Right cardiac atrium (tissue), 5 donors: Measurements from ENCODE around the gene SDK1. TPM values are rescaled to one million over a fixed set of nuclear protein-coding genes. Genes with fewer than 3 reads are reported as not detected.

Experiments
- ATAC-seq, 2 donors: fragments of 200-7000 bp; cut with Tn5 transposase; one replicate each; pipeline versions ENCODE4 v1.8.0 to v1.9.1; 2020; ENCODE audit warnings: moderate library complexity in 2 of 2, mild to moderate bottlenecking in 1 of 2
- DNase-seq, 3 donors: peaks; one replicate each; pipeline ENCODE4 v3.0.0-alpha.2; 2020
- H3K27ac ChIP-seq: one replicate; pipeline ENCODE4 v1.5.1; 2013; ENCODE audit warnings: mild to moderate bottlenecking, low read length, control low read depth, moderate library complexity
- H3K27me3 ChIP-seq: one replicate; pipeline ENCODE4 v1.6.1; 2013; ENCODE audit not compliant: control insufficient read depth, insufficient read depth
- H3K4me1 ChIP-seq: one replicate; pipeline ENCODE4 v1.6.1; 2013; ENCODE audit warnings: low read length; ENCODE audit not compliant: control insufficient read depth, insufficient read depth
- H3K4me3 ChIP-seq: one replicate; pipeline ENCODE4 v1.5.1; 2013; ENCODE audit warnings: low read length, control low read depth
- H3K9me3 ChIP-seq: one replicate; pipeline ENCODE4 v1.6.1; 2013; ENCODE audit warnings: low read length; ENCODE audit not compliant: control insufficient read depth
- WGBS: extraction: QIAGEN DNeasy Blood & Tissue Kit; methylation state at CpG from one replicate; pipeline ENCODE4 v1.1.7; 2013; 5-methylcytosine and 5-hydroxymethylcytosine counted together
- intact Hi-C, 4 donors: fragments of 100-400 bp; cut with DNase I; formaldehyde crosslinking; loops; one replicate each; pipeline versions ENCODE4 v1.11.0 to v1.14.0; 2022 to 2023
- polyA plus RNA-seq: library from polyadenylated mRNA; stranded (reverse); fragments of 200-250 nt; gene quantifications from one replicate; pipeline ENCODE4 v1.2.3, GENCODE V29; 2013
- total RNA-seq, 4 donors: library from RNA; stranded (reverse); fragmentation: NEBNext Ultra II Directional; extraction: Animal tissue kit (Norgen Biotek cat#: 25700); gene quantifications; one replicate each; pipeline ENCODE4 v1.2.1, GENCODE V29; 2021
- donor health status: healthy with polysubstance abuse.
- donor health status: DM: no; HTN: yes; CAD: no.
- donor health status: DM: no; HTN: no; CAD: no.
- donor health status: DM: no; HTN: yes; CAD: no; lungs with severe emphysema.
- donor health status: DM: yes; HTN: yes; CAD: no.

Gene SDK1
- total and polyA plus RNA-seq, 5 donors = 0.97 to 3.2 (median 2.4) TPM

GRCh38 chr7:3964980-3965606 lies 664.0 kb downstream of the SDK1 start:
- DNase-seq = no peak
- ATAC-seq = no peak
- WGBS = 92% methylated on average over 8 of the region's 8 CpGs
- H3K9me3 ChIP-seq = no peaks in the 10 kb centered on the region
- intact Hi-C loops = no loop called here
- H3K27ac ChIP-seq = no peak overlapping the region
- H3K4me3 ChIP-seq = no peak overlapping the region
- H3K27me3 ChIP-seq = no peaks in the 10 kb centered on the region
- H3K4me1 ChIP-seq = no peaks in the 10 kb centered on the region

GRCh38 chr7:3965794-3966395 lies 664.8 kb downstream of the SDK1 start:
- Histone ChIP-seq H3K4me3 (no peak overlapping the region), H3K9me3 (no peaks in the 10 kb centered on the region), H3K4me1 (no peaks in the 10 kb centered on the region), H3K27ac (no peak overlapping the region), H3K27me3 (no peaks in the 10 kb centered on the region)
- WGBS = 90% methylated on average over 15 of the region's 15 CpGs
- intact Hi-C loops = no loop called here
- no peak for DNase-seq
- ATAC-seq = no peak

GRCh38 chr7:3968234-3968633 lies 667.2 kb downstream of the SDK1 start:
- H3K27ac ChIP-seq = no peak overlapping the region
- DNase-seq = no peak
- no peak for ATAC-seq
- 84% methylated on average over 4 of the region's 4 CpGs for WGBS
- no peaks in the 10 kb centered on the region for H3K4me1 ChIP-seq
- H3K4me3 ChIP-seq = no peak overlapping the region
- no peaks in the 10 kb centered on the region for H3K27me3 ChIP-seq
- H3K9me3 ChIP-seq = no peaks in the 10 kb centered on the region
- intact Hi-C loops = no loop called here

- no peak overlapping the region for H3K4me3 ChIP-seq
- ATAC-seq = no peak
- H3K27me3 ChIP-seq = no peaks in the 10 kb centered on the region
- intact Hi-C loops = no loop called here
- no peak for DNase-seq
- no peaks in the 10 kb centered on the region for H3K4me1 ChIP-seq
- WGBS = 96% methylated on average over 16 of the region's 16 CpGs
- no peak overlapping the region for H3K27ac ChIP-seq
- no peaks in the 10 kb centered on the region for H3K9me3 ChIP-seq
Observed at GRCh38 chr7:3969286-3969685, 668.2 kb downstream of the SDK1 start.

GRCh38 chr7:3971323-3971722 lies 670.3 kb downstream of the SDK1 start:
- Histone ChIP-seq H3K9me3 (no peaks in the 10 kb centered on the region), H3K27me3 (no peaks in the 10 kb centered on the region), H3K4me1 (no peaks in the 10 kb centered on the region), H3K27ac (no peak overlapping the region), H3K4me3 (no peak overlapping the region)
- ATAC-seq (no peak), DNase-seq (no peak)
- WGBS = 84% methylated on average over 13 of the region's 13 CpGs
- intact Hi-C loops = no loop called here

GRCh38 chr7:3973264-3973663 lies 672.2 kb downstream of the SDK1 start:
- no peak overlapping the region for H3K27ac ChIP-seq
- no peaks in the 10 kb centered on the region for H3K4me1 ChIP-seq
- no peak for ATAC-seq
- no peak overlapping the region for H3K4me3 ChIP-seq
- intact Hi-C loops = no loop called here
- 85% methylated on average over 3 of the region's 3 CpGs for WGBS
- no peak for DNase-seq
- no peaks in the 10 kb centered on the region for H3K9me3 ChIP-seq
- H3K27me3 ChIP-seq = no peaks in the 10 kb centered on the region

- intact Hi-C loops = no loop called here
- no peak overlapping the region for H3K4me3 ChIP-seq
- no peak overlapping the region for H3K27ac ChIP-seq
- H3K27me3 ChIP-seq = no peaks in the 10 kb centered on the region
- ATAC-seq = no peak
- WGBS = 93% methylated on average over 19 of the region's 19 CpGs
- H3K9me3 ChIP-seq = no peaks in the 10 kb centered on the region
- H3K4me1 ChIP-seq = no peaks in the 10 kb centered on the region
- no peak for DNase-seq
Observed at GRCh38 chr7:3974329-3974728, 673.3 kb downstream of the SDK1 start.

- Histone ChIP-seq H3K4me3 (no peak overlapping the region), H3K27ac (no peak overlapping the region), H3K9me3 (no peaks in the 10 kb centered on the region), H3K4me1 (no peaks in the 10 kb centered on the region), H3K27me3 (no peaks in the 10 kb centered on the region)
- intact Hi-C loops = no loop called here
- 95% methylated on average over 6 of the region's 6 CpGs for WGBS
- DNase-seq = no peak
- no peak for ATAC-seq
Observed at GRCh38 chr7:3975371-3975770, 674.3 kb downstream of the SDK1 start.

- Histone ChIP-seq H3K9me3 (no peaks in the 10 kb centered on the region), H3K27ac (no peak overlapping the region), H3K4me1 (no peaks in the 10 kb centered on the region), H3K27me3 (no peaks in the 10 kb centered on the region), H3K4me3 (no peak overlapping the region)
- intact Hi-C loops = no loop called here
- WGBS = 96% methylated on average over 12 of the region's 12 CpGs
- no peak for DNase-seq
- no peak for ATAC-seq
Observed at GRCh38 chr7:3977391-3977790, 676.3 kb downstream of the SDK1 start.

- Histone ChIP-seq H3K4me3 (no peak overlapping the region), H3K4me1 (no peaks in the 10 kb centered on the region), H3K9me3 (no peaks in the 10 kb centered on the region), H3K27me3 (no peaks in the 10 kb centered on the region), H3K27ac (no peak overlapping the region)
- ATAC-seq (no peak), DNase-seq (no peak)
- intact Hi-C loops = no loop called here
- 81% methylated on average over 8 of the region's 8 CpGs for WGBS
Observed at GRCh38 chr7:3978839-3979238, 677.8 kb downstream of the SDK1 start.

- H3K4me3 ChIP-seq = no peak overlapping the region
- H3K9me3 ChIP-seq = no peaks in the 10 kb centered on the region
- ATAC-seq (no peak), DNase-seq (no peak)
- no peaks in the 10 kb centered on the region for H3K27me3 ChIP-seq
- intact Hi-C loops = no loop called here
- no peak overlapping the region for H3K27ac ChIP-seq
- no peaks in the 10 kb centered on the region for H3K4me1 ChIP-seq
- 70% methylated on average over 5 of the region's 5 CpGs for WGBS
Observed at GRCh38 chr7:3979611-3980299, 678.7 kb downstream of the SDK1 start.
